Measurements from ENCODE around the gene PCDHB1.

The PCDHB1 gene, protein sequence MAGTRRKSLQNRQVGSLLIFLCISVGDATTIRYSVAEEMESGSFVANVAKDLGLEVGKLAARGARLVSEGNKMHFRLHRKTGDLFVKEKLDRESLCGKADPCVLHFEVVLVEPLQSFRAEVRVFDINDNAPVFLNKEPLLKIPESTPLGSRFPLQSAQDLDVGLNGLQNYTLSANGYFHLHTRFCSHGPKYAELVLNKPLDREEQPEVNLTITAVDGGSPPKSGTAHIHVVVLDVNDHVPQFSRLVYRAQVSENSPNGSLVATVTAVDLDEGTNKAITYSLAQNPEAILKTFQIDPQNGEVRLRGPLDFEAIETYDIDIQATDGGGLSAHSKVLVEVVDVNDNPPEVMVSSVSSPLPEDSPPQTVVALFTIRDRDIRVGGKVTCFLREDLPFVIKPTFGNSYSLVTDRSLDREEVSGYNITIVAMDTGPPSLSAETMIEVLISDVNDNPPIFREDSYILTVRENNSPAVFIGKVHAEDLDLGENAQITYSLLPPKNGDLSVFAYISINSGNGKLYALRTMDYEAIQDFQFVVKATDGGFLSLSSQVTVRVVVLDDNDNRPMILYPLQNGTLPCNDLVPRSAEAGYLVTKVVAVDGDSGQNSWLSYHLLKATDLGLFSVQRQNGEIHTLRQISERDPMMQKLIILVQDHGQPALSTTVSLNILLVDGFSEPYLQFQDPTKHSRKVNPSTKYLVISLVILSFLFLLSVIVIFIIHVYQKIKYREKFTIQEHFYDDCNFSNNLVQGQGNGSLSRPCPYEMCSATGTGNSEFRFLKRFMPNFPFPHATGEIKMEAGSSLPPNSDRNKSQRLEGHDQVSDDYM

DNA sequence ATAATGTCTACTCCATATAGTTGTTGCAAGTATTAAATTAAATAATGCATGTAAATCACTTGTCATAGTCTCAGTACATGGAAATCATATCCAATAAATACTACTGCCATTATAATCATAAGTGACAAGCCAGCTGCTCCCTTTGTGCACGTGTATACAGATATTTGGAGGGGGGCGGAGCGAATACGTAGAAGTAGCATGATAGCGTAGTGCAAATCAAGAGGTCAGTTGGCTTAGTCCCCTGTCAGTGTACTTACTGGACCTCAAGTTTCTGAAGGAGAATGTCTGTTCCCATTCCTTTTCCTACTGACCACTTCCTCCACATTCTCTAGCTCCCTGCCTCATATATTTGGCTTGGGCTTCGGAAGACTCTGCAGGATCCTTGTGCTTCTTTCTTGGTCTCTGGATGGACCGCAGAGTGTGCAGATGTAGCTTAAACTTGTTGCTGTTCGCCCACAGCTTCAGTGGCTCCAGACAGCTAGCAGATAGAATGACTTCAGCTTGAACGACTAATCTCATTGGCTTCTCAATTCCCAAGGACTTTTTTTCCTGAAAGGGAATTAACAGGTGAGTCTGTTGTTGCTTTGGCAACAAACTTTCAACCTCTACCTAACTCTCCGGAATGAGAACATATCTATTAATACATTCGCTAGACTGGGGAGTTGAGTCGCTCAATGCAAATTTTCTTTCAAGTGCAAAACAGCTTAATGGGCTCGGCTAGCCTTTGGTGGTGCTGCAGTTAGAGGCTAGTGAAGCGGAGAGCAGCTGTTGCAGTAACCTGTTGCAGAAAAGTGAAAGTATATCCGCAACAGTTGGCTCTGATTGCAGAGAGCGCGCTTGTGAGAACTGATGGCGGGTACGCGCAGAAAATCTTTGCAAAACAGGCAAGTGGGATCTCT is at the start of gene PCDHB1:
Gene PCDHB1, plus strand, starts transcription at position 753 of the 899 bp plus-strand sequence. Its CDS starts 97 bp downstream, at position 850.
- no peak within 1 kb of the TSS for H3K4me3 ChIP-seq (ENCODE audit: low read depth, low read length)
- no peak for DNase-seq (ENCODE audit: low read depth)
- TF ChIP-seq, protein P1, sequence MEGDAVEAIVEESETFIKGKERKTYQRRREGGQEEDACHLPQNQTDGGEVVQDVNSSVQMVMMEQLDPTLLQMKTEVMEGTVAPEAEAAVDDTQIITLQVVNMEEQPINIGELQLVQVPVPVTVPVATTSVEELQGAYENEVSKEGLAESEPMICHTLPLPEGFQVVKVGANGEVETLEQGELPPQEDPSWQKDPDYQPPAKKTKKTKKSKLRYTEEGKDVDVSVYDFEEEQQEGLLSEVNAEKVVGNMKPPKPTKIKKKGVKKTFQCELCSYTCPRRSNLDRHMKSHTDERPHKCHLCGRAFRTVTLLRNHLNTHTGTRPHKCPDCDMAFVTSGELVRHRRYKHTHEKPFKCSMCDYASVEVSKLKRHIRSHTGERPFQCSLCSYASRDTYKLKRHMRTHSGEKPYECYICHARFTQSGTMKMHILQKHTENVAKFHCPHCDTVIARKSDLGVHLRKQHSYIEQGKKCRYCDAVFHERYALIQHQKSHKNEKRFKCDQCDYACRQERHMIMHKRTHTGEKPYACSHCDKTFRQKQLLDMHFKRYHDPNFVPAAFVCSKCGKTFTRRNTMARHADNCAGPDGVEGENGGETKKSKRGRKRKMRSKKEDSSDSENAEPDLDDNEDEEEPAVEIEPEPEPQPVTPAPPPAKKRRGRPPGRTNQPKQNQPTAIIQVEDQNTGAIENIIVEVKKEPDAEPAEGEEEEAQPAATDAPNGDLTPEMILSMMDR (conservative IDR thresholded peaks at IDR 0.05; ENCODE audit: low read depth, low read length), result no peak

DNA sequence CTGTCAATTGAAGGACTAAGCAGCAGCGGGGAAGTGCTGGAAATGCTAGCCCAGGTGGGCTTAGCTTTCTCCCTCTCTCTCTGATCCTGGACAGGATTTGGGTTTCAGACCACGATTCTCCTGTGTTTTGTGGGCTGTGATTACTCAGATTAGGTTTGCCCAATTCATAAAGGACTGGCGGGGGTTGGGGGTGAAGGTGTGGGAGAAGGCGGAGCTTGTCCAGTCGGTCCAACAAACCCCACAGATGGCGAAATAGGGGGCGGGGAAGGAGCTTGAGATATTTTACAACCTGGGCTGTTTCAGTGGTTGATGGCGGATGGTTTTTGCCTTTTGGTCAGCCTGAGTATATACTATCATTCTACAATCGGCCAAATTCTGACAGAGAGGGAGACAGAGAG is 49.7 kb upstream of the PCDHB1 start:
- no peak for DNase-seq (ENCODE audit: low read depth)
- TF ChIP-seq, protein P1 (conservative IDR thresholded peaks at IDR 0.05; ENCODE audit: low read depth, low read length), result no peak
- H3K4me3 ChIP-seq (ENCODE audit: low read depth, low read length), result no peak overlapping the region

DNA sequence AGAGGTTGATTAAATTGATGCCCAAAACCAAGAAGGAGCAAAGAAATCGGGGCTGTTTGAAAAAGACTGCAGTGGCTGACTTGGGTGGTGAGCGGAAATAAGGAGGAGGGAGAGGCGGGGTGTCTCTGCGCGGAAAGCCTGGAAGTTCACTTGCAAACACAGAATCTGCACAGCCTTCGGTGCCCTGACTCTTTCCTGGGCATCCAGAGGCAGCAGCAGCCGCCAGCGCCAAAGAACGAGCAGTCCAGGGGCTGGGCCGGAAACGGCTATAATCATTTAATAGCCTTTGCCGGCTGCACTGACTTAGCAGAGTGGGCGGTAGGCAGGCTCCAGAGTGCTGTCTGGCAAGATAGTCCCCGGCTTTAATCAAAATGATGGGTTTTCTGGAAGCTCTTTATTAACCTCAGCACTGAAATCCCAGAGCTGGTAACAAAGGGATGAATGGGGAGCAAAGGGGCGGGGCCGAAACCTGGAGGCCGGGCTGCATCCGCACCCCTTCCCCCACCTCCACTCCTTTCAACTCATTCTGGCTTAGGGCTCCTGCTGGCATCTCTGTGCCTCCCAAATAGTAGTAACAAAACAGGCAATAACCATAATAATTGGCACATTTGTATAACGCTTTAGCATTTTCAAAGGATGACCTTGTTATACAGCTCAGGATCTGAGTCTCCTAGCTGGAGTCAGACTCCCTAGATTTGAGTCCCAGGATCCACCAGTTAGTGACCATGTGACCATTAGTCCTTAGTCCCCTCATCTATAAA is 49.1 kb upstream of the PCDHB1 start:
- no peak for DNase-seq (ENCODE audit: low read depth)
- no peak overlapping the region for H3K4me3 ChIP-seq (ENCODE audit: low read depth, low read length)
- TF ChIP-seq, protein P1 (conservative IDR thresholded peaks at IDR 0.05; ENCODE audit: low read depth, low read length), result no peak

DNA sequence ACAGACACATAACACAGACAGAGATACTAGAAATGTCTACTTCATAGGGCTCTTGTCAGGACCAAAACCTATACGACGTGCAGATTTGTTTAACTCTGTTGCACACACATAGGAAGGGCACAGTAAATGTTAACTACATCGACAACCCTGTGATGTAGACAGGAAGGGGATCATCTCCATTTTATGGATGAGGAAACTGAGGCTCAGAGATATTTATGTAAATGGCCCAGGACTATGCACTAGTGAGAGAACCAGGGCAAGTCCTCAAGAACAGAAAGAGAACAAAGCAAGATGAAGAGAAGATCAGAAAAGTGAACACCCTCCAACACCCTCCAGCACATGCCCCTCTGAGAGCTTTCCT is 48.6 kb upstream of the PCDHB1 start:
- no peak for DNase-seq (ENCODE audit: low read depth)
- no peak overlapping the region for H3K4me3 ChIP-seq (ENCODE audit: low read depth, low read length)
- TF ChIP-seq, protein P1 (conservative IDR thresholded peaks at IDR 0.05; ENCODE audit: low read depth, low read length), result no peak

DNA sequence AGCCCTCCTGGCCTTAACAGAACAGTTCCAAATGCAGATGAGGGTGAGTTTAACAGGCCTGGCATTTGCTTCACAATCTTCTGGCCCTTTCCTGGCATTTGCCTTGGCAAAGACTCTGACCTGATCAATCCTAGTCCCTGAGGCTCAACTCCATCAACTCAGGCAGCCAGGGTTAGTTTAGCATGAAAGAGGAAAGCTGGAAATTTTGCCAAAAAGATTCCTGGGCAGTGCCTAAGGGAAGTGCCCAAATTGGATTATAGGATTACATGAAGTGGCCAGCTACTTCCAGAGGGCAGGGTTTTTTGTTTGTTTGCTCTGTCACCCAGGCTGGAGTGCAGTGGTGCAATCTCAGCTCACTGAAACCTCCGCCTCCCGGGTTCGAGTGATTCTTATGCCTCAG is 48.1 kb upstream of the PCDHB1 start:
- H3K4me3 ChIP-seq (ENCODE audit: low read depth, low read length), result no peak overlapping the region
- TF ChIP-seq, protein P1 (conservative IDR thresholded peaks at IDR 0.05; ENCODE audit: low read depth, low read length), result no peak
- DNase-seq (ENCODE audit: low read depth), result no peak

All from choroid plexus epithelial cell (primary cell).